HG03520 (cell line): ENCODE data around the gene CCL14.
"Not testable (repeated sequence)": the region's sequence is repeated elsewhere in the genome, so short reads cannot be mapped to it uniquely, and the experiment has no call there.

Experiments
- ATAC-seq: cut with Tn5 transposase; IDR thresholded peaks from one replicate; pipeline ENCODE4 v1.9.1; 2021; ENCODE audit warnings: mild to moderate bottlenecking, moderate library complexity; ENCODE audit not compliant: unreplicated experiment

CCL14 gene

GRCh38 chr17:35986643-35987042, at the start of gene CCL14:
TSS of gene CCL14 (minus strand) at chr17:35986729. CDS start at chr17:35986649, 80 bp downstream.
- ATAC-seq = no peak

GRCh38 chr17:36036235-36036634, 49.7 kb upstream of the CCL14 start:
- ATAC-seq = no peak

- ATAC-seq = no peak
Observed at GRCh38 chr17:36034127-36034526, 47.6 kb upstream of the CCL14 start.

GRCh38 chr17:36030956-36031355, 44.4 kb upstream of the CCL14 start:
- no peak for ATAC-seq

- ATAC-seq = no peak
Observed at GRCh38 chr17:36027761-36028160, 41.2 kb upstream of the CCL14 start.

GRCh38 chr17:36024106-36024869, 37.8 kb upstream of the CCL14 start:
- no peak for ATAC-seq

GRCh38 chr17:36019423-36019822, 32.9 kb upstream of the CCL14 start:
- no peak for ATAC-seq

GRCh38 chr17:36017799-36018198, 31.3 kb upstream of the CCL14 start, which contains the start of gene CCL23:
TSS of gene CCL23 (minus strand) at chr17:36017972. CDS start at chr17:36017897, 75 bp downstream.
- no peak for ATAC-seq

- no peak for ATAC-seq
Observed at GRCh38 chr17:36016555-36016954, 30.0 kb upstream of the CCL14 start.

GRCh38 chr17:36015895-36016294, 29.4 kb upstream of the CCL14 start:
- not testable (repeated sequence) for ATAC-seq

- ATAC-seq = no peak
Observed at GRCh38 chr17:36014946-36015345, 28.4 kb upstream of the CCL14 start.

GRCh38 chr17:36011201-36011600, 24.7 kb upstream of the CCL14 start:
- no peak for ATAC-seq

GRCh38 chr17:36008998-36009665, 22.6 kb upstream of the CCL14 start:
- ATAC-seq = no peak

GRCh38 chr17:36004594-36005108, 18.1 kb upstream of the CCL14 start:
- no peak for ATAC-seq

GRCh38 chr17:36002631-36003030, 16.1 kb upstream of the CCL14 start:
- ATAC-seq = no peak

GRCh38 chr17:36001862-36002603, 15.5 kb upstream of the CCL14 start:
- no peak for ATAC-seq

- ATAC-seq = no peak
Observed at GRCh38 chr17:36001110-36001771, 14.7 kb upstream of the CCL14 start, which contains the start of gene CCL15. TSS of gene CCL15 (minus strand) at chr17:36001553. CDS start at chr17:36001492, 61 bp downstream.

- no peak for ATAC-seq
Observed at GRCh38 chr17:36000732-36001109, 14.2 kb upstream of the CCL14 start.

- no peak for ATAC-seq
Observed at GRCh38 chr17:35998756-35999155, 12.2 kb upstream of the CCL14 start.

GRCh38 chr17:35998018-35998545, 11.6 kb upstream of the CCL14 start:
- ATAC-seq = no peak
